ENCODE measurements around the gene RBBP6. TPM values are rescaled to one million over a fixed set of nuclear protein-coding genes. Genes with fewer than 3 reads are reported as not detected.
A peak's percentile ranks its signal among the peaks of the same experiment; 100 is the strongest.
"Not testable (repeated sequence)": the region's sequence is repeated elsewhere in the genome, so short reads cannot be mapped to it uniquely, and the experiment has no call there.

The RBBP6 gene
- polyA plus RNA-seq, 1 experiment = 11.7 TPM

DNA sequence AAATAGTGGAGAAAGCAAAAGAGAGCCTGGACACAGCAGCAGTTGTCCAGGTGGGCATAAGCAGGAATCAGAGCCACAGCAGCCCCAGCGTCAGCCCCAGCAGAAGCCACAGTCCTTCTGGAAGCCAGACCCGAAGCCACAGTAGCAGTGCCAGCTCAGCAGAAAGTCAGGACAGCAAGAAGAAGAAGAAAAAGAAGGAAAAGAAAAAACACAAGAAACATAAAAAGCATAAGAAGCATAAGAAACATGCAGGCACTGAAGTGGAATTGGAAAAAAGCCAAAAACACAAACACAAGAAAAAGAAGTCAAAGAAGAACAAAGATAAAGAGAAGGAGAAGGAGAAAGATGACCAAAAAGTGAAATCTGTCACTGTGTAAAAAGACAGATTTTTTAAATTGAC lies 32.7 kb downstream of the RBBP6 start:
- H3K36me3 ChIP-seq (ENCODE audit: control insufficient read depth, insufficient read depth, low read length) = peaks cover 13% of the 10 kb centered on the region
- no peak for DNase-seq (ENCODE audit: low read depth)
- POLR2A ChIA-PET = no interaction called here
- no peak for TF ChIP-seq CTCF (IDR thresholded peaks at IDR 0.05; ENCODE audit: insufficient read depth, low read depth, low read length)
- CTCF ChIA-PET = interaction anchor here (0.7 kb wide), 1 partner anchor 116 kb away, joined by 3 read pairs; no protein-coding TSS in a partner anchor
- no peaks in the 10 kb centered on the region for H3K27me3 ChIP-seq (ENCODE audit: control insufficient read depth, insufficient read depth, low read length)
- H3K4me3 ChIP-seq (ENCODE audit: low read depth, low read length) = no peak overlapping the region

GRCh38 chr16:24573141-24573540 lies 33.8 kb downstream of the RBBP6 start:
- no peak for TF ChIP-seq CTCF (IDR thresholded peaks at IDR 0.05; ENCODE audit: insufficient read depth, low read depth, low read length)
- H3K27me3 ChIP-seq (ENCODE audit: control insufficient read depth, insufficient read depth, low read length) = no peaks in the 10 kb centered on the region
- CTCF ChIA-PET = no interaction called here

DNA sequence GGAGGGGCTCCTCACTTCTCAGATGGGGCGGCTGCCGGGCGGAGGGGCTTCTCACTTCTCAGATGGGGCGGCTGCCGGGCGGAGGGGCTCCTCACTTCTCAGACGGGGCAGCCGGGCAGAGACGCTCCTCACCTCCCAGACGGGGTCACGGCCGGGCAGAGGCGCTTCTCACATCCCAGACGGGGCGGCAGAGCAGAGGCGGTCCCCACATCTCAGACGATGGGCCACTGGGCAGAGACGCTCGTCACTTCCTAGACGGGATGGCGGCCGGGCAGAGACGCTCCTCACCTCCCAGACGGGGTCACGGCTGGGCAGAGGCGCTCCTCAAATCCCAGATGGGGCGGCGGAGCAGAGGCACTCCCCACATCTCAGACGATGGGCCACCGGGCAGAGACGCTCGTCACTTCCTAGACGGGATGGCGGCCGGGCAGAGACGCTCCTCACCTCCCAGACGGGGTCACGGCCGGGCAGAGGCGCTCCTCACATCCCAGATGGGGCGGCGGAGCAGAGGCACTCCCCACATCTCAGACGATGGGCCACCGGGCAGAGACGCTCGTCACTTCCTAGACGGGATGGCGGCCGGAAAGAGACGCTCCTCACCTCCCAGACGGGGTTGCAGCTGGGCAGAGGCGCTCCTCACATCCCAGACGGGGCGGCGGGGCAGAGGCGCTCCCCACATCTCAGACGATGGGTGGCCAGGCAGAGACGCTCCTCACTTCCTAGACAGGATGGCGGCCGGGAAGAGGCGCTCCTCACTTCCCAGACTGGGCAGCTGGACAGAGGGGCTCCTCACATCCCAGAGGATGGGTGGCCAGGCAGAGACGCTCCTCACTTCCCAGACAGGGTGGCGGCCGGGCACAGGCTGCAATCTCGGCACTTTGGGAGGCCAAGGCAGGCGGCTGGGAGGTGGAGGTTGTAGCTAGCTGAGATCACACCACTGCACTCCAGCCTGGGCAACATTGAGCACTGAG lies 35.4 kb downstream of the RBBP6 start:
- POLR2A ChIA-PET; H3K36me3 ChIP-seq (ENCODE audit: control insufficient read depth, insufficient read depth, low read length); H3K4me3 ChIP-seq (ENCODE audit: low read depth, low read length); CTCF ChIA-PET; H3K27me3 ChIP-seq (ENCODE audit: control insufficient read depth, insufficient read depth, low read length); DNase-seq (ENCODE audit: low read depth): not testable (repeated sequence)

More at GRCh38 chr16:24573141-24573540, 33.8 kb downstream of the RBBP6 start:
- Histone ChIP-seq H3K4me3 (ENCODE audit: low read depth, low read length) (no peak overlapping the region), H3K36me3 (ENCODE audit: control insufficient read depth, insufficient read depth, low read length) (peaks cover 11% of the 10 kb centered on the region)
- POLR2A ChIA-PET = no interaction called here
- DNase-seq (ENCODE audit: low read depth) = no peak

DNA sequence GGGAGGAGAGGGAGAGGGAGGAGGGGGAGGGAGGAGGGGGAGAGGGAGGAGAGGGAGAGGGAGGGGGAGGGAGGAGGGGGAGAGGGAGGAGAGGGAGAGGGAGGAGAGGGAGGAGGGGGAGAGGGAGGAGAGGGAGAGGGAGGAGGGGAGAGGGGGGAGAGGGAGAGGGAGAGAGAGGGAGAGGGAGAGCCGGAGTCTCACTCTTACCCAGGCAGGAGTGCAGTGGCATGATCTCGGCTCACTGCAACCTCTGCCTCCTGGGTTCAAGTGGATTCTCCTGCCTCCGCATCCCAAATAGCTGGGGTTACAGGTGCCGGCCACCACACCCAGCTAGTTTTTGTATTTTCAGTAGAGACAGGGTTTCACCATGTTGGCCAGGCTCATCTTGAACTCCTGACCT lies 36.4 kb downstream of the RBBP6 start:
- POLR2A ChIA-PET; DNase-seq (ENCODE audit: low read depth); H3K36me3 ChIP-seq (ENCODE audit: control insufficient read depth, insufficient read depth, low read length); H3K27me3 ChIP-seq (ENCODE audit: control insufficient read depth, insufficient read depth, low read length); H3K4me3 ChIP-seq (ENCODE audit: low read depth, low read length): not testable (repeated sequence)
- CTCF ChIA-PET = interaction anchor here (0.9 to 1.4 kb wide), 2 partner anchors 119 to 230 kb away, joined by 3 read pairs; no protein-coding TSS in a partner anchor

DNA sequence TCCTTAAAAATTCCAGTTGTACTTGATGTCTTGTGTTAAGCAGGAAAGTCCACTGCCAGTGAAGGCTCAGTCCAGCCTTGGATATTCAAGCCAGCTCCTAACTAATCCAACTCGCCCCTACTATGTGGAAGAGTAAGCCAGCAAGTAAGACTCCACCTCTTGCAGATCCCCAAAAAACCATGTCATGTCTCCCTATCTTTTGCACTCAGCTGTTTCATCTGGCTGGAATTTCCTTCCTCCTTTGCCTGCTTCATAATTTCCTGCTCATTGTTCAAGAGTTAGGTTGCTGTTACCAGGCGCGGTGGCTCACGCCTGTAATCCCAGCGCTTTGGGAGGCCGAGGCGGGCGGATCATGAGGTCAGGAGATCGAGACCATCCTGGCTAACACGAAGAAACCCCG lies 37.8 kb downstream of the RBBP6 start:
- TF ChIP-seq CTCF (IDR thresholded peaks at IDR 0.05; ENCODE audit: insufficient read depth, low read depth, low read length) = no peak
- ChIA-PET POLR2A (no interaction called here), CTCF (interaction anchor here (0.8 to 1.6 kb wide), 5 partner anchors 11 to 648 kb away, joined by 3 to 4 read pairs (median 3); no protein-coding TSS in a partner anchor)
- Histone ChIP-seq H3K4me3 (ENCODE audit: low read depth, low read length) (no peak overlapping the region), H3K36me3 (ENCODE audit: control insufficient read depth, insufficient read depth, low read length) (no peaks in the 10 kb centered on the region), H3K27me3 (ENCODE audit: control insufficient read depth, insufficient read depth, low read length) (no peaks in the 10 kb centered on the region)
- DNase-seq (ENCODE audit: low read depth) = no peak

DNA sequence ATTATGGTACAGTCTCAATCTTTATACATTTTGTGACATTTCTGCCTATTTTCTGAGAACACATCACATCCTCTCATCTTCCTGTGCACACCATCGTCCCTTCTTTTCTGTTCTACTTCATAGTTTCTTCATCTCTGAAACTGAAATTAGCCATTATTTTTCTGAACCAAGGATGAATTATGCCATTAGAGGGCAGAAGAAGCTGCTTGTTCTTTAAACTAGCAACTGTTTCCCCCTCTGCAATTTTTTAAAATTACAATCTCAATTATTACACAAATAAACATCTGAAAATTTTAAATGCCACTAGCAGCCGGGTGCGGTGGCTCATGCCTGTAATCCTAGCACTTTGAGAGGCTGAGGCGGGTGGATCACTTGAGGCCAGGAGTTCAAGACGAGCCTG lies 41.3 kb downstream of the RBBP6 start:
- Histone ChIP-seq H3K27me3 (ENCODE audit: control insufficient read depth, insufficient read depth, low read length) (no peaks in the 10 kb centered on the region), H3K4me3 (ENCODE audit: low read depth, low read length) (no peak overlapping the region), H3K36me3 (ENCODE audit: control insufficient read depth, insufficient read depth, low read length) (no peaks in the 10 kb centered on the region)
- TF ChIP-seq CTCF (IDR thresholded peaks at IDR 0.05; ENCODE audit: insufficient read depth, low read depth, low read length) = peak; percentile 56
- DNase-seq (ENCODE audit: low read depth) = no peak
- CTCF ChIA-PET = interaction anchor here (0.6 to 2.5 kb wide), 16 partner anchors 12 to 536 kb away, joined by 3 to 16 read pairs (median 4); no protein-coding TSS in a partner anchor
- POLR2A ChIA-PET = no interaction called here
